NCI-H510A (cell line): ENCODE measurements around the gene CAMKMT.

Experiments used
- DNase-seq: peaks from one replicate; lab custom pipeline; 2025; lab: John Stamatoyannopoulos, UW

CAMKMT gene

DNA sequence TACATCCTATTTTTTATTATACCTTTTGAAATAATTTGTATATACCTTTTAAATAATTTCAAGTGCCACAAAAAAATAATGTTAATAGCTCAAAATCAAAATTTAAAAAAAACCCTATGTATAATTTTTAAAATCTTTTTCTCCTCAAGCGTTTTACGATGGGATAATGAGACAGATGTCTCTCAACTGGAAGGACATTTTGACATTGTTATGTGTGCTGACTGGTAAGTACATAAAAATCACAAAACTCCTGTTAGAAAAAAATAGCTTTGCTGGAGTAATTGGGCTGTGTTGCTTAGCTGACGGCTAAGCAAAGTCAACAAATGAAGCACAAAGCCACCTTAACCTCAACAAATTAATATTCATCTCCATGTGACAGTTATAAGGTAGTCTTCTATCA lies 381.7 kb downstream of the CAMKMT start:
- DNase-seq, result no peak

GRCh38 chr2:44744961-44745892 lies 383.5 kb downstream of the CAMKMT start:
- DNase-seq, result no peak

DNA sequence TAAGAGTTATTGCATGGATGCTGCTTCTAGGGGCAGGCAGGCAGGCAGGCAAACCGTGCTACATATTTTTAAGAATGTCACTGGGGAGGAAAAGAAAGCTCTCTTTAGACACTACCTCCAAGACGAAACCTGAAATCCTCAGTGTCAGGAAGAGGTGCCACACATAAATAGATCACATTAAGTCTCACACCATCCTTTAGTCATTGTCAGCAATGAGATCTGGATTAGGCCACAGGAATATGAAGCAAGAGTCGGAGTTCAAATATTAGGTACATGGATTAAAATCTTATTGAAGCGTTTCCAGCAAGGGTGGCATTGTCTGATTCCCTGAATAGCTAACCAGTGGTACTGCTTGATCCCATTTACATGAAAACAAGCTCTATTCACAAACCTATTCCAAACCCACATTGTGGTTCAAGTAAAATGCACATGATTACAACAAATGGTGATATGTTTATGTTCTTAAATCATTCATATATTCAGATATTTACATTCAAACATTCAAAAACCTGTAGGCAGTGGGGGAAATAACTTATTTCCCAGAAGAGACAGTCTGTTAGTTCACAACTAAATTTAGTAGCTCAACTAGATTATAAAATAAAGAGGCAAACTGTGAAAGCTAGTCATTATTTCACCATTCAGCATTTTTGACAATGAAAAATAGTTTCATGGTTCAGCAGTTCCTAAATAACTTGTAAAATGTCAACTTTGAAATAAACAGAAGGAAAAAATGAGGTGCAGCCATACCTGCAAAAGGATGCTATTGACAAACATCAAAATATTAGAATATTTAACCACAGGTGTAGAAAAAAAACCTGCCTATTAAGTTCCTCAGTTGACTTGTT lies 384.4 kb downstream of the CAMKMT start:
- DNase-seq, result no peak

DNA sequence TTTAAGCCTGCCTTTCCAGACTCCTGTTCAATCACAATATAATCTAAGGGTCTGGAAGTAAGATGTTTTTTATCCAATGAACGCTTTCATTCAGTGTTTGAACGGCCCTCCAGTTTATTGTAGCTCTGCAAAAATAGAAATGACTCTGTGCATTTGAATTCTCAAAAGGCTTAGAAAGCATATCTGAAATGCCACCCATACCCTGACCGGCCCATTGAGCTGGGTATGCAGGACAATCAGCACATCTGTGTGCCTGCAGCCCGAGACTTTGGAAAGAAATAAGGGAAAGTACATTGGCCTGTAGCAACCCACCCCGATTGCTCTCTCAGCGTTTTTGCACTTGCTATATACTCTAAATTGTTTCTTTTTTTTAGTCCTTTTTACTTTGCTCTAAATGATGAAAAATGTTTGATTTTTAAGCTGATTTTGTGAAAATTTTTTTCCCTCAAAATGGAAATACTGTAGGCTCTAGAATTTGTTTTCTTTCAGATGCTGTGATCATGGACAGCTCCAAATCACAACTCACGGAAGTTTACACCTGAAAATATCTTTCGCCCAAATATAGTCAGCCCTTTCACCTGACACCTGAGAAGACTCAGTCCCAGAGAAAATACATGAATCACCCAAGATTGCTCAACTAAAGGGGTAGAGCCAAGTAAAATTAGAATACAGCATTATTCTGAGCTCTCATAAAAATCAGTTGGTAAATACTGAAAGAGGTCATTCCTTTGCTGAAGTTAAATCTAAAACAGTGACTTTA lies 385.3 kb downstream of the CAMKMT start:
- DNase-seq, result no peak

DNA sequence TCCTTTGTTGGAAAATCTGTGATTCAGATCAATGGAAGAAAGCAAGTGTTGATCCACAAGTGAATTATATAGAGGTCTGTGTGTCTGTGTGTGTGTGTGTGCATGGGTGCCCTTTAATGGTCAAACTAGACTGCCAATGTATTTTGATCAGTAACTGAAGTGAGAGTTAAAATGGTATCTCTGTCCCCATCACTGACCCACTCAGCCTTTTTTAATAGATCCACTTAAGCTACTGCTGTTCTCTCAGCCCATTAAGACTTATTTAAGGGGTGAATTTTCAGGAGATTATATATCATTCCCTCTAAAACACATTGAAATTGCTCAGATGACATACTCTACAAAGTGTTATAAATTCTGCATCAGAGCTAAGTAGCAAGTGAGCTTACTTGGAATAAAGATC lies 386.0 kb downstream of the CAMKMT start:
- DNase-seq, result no peak

- DNase-seq, result no peak
These were observed 390.2 kb downstream of the CAMKMT start for GRCh38 chr2:44751754-44752479.

- DNase-seq, result no peak
These were observed 391.0 kb downstream of the CAMKMT start for GRCh38 chr2:44752761-44753160.

DNA sequence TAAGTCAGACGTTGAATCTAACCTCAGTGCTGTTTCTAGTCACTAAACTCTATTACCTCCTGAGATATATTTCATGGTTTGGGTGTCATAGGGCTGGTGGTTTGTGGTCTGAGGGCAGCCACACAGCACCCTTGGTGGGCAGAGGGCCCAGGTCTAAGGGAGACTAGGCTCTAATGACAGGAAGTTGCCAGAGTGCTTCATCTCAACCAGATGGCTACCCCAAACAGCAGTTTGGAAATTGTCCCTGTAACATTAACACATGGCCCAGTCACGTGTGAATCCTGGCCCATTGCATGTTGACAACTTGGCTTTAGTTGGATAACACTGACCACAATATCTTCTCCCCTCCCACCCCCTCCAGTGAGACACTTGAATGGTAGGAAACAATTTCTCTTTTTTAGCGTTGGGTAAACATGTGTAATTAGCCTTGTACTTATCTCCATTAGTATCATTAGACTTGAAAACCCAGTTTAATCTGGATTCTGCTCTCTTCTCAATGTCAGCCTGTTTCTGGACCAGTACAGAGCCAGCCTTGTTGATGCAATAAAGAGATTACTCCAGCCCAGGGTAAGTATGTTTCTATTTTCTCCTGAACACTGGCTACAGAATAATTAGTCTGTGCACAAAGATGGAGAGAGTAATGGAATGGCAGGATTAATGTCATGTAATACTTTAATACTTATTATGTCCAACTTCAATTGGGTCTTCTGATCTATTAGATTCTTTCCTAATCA lies 392.0 kb downstream of the CAMKMT start:
- DNase-seq, result no peak

DNA sequence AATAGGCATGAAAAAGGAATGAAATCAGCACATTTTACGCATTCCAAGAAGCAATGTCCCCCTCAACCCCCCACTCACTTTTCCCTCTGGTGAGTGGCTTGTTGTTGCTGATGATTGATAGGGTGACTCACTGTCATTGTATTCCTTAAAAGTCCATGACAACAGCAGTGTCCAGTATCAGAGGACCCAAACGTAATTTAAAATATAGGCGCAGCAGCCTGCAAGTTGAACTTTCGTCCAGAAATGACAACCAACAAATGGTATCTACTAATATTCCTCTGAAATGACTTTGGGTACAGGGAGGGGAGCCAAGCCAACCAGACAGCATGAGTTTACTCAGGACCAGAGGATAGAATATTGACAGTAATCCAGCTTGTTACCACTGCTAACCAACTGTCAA lies 396.8 kb downstream of the CAMKMT start:
- no peak for DNase-seq

DNA sequence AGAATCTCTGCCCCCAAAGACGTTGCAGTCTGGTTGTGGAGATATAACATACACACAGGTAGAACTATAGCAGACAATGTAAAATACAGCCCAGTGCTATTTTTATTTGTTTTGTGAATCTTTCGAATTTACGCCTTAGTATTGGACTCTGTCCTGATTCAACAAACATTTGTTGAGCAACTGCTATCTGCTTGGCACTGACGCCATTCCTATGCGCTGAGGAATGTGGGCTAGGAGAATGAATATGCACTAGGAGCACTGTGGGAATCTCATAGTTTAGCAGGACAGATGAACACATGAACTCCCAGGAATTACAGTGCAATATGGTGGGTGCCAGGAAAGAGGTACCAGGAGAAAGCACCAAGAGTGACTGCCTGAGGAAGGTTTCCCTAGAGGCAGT lies 398.1 kb downstream of the CAMKMT start:
- DNase-seq, result no peak

DNA sequence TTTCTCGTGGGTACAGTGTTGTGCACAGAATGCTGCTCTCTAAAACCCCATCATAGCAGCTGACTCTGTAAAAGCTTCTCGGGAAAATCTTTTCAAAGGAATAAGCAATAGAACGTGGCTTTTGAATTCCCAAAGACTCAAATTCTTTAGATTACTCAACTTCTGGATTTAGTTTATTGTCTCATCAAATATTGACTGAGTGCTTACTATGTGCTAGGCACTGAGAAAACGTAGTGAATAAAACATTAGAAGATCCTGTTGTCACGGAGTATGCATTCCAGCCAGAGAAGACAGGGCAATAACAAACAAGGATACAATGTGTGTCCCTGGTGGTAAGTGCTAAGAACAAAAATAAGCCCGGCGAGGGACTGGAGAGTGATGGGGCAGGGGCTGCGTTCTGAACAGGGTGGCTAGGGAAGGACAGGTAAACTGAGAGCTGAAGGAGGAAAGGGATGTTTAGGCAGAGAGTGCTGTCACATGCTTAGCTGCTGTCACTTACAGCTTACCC lies 401.6 kb downstream of the CAMKMT start:
- no peak for DNase-seq

GRCh38 chr2:44766220-44766619 lies 404.5 kb downstream of the CAMKMT start:
- DNase-seq, result no peak

DNA sequence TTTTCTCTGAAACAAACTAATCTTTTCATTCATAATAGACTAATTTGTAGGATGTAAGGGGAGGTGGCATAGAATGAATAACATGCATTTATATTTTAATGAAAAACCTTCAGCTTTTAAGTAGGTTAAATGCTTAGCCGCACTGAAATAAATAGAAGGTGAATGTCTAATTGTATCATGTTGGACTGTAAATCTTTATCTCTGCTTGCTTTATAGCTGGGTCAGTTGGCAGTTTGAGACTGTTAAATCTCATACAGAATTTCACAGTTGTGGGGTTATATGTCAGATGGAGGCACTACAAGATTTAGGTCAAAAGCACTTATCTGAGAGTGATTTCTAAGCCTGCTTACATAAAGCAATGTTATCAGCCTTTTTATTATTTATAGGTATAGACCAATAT lies 405.0 kb downstream of the CAMKMT start:
- DNase-seq, result no peak

- no peak for DNase-seq
These were observed 405.9 kb downstream of the CAMKMT start for GRCh38 chr2:44767691-44768090.

- no peak for DNase-seq
These were observed 406.9 kb downstream of the CAMKMT start for GRCh38 chr2:44768438-44769236.

GRCh38 chr2:44769349-44770011 lies 407.7 kb downstream of the CAMKMT start:
- no peak for DNase-seq

GRCh38 chr2:44770221-44771195 lies 408.8 kb downstream of the CAMKMT start:
- DNase-seq, result no peak

GRCh38 chr2:44771522-44771921 lies 409.8 kb downstream of the CAMKMT start:
- DNase-seq, result no peak
